IPS-18c (cell line): ENCODE data around the gene NXN.
"Not testable (repeated sequence)": the region's sequence is repeated elsewhere in the genome, so short reads cannot be mapped to it uniquely, and the experiment has no call there.

Experiments
- H3K4me3 ChIP-seq: 2 replicates; pipeline ENCODE4 v1.7.0; 2013; ENCODE audit warnings: low read depth, mild to moderate bottlenecking, low read length, moderate library complexity; ENCODE audit not compliant: insufficient read depth
- H3K9me3 ChIP-seq: one replicate; pipeline ENCODE4 v1.6.1; 2013; ENCODE audit warnings: mild to moderate bottlenecking, low read length, moderate library complexity; ENCODE audit not compliant: control insufficient read depth, insufficient read depth

Gene NXN

GRCh38 chr17:773467-774312 is 205.9 kb downstream of the NXN start:
- H3K4me3 ChIP-seq: no peak overlapping the region
- H3K9me3 ChIP-seq: no peaks in the 10 kb centered on the region

- Histone ChIP-seq H3K9me3 (no peaks in the 10 kb centered on the region), H3K4me3 (no peak overlapping the region)
Measured at GRCh38 chr17:773016-773415, 206.6 kb downstream of the NXN start.

DNA sequence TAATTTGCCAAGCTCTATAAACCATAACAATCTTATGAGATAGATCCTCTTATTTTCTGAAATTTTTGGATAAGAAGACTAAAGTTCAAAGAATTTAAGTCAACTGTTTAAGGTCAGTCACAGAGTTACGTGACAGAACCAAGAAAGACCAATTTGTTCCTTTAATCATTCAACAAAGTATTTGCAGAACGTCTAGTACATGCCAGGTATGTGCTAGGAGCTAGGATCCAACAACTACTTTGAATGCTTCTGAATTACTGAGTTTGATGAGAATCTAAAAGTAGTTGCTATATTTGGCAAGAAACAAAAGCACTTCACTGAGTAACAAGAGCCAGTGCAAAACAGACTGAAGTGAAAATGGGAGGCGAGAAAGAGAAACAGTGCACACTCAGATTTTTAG is 212.5 kb downstream of the NXN start:
- no peaks in the 10 kb centered on the region for H3K9me3 ChIP-seq
- no peak overlapping the region for H3K4me3 ChIP-seq

DNA sequence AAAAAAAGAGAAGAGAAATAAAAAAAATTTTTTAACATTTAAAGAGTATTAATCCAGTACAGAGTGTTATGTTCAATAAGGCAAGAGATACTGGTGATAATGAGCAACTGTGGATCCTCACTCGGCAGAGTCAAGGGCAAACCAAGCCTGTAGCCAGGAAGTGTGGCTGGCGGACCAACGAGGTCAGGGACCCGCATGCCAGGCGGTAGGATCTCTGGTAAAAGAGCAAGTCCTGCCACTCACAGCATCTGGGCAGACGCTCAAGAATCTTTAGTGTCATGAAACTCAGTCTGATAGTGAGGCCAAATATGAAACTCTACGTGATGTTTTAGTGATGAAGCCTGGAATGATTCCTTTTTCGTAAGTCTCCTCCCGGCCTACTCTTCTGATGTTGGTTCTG is 219.2 kb downstream of the NXN start:
- no peak overlapping the region for H3K4me3 ChIP-seq
- H3K9me3 ChIP-seq: no peaks in the 10 kb centered on the region

GRCh38 chr17:759964-760363 is 219.6 kb downstream of the NXN start:
- Histone ChIP-seq H3K4me3 (no peak overlapping the region), H3K9me3 (no peaks in the 10 kb centered on the region)

DNA sequence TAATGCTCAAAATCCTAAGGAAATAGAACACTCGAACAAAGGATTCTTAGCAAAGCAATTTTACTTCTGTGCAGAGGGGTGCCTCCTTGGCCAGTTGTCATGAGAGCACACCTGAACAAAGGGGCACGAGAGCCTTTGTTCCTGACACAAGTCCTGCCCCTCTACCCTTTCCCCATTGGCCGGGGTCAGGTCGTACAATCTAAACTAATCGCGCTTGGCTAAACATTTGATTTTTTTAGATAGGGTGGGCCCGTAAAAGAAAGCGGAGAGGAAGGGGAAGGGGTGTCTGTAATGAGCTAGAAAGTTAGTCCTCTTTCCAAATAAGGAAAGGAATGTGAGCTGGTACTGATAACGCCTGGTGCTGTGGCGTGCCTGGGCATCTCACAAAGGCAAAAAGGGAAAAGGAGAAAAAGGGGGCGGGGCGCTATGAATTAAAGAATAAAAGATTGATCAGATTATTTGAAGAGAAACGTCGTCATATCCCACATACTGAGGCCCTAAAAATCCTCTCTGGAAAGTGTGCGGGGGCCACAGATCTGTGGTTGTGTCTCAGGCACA is 223.5 kb downstream of the NXN start:
- not testable (repeated sequence) for H3K4me3 ChIP-seq, H3K9me3 ChIP-seq

DNA sequence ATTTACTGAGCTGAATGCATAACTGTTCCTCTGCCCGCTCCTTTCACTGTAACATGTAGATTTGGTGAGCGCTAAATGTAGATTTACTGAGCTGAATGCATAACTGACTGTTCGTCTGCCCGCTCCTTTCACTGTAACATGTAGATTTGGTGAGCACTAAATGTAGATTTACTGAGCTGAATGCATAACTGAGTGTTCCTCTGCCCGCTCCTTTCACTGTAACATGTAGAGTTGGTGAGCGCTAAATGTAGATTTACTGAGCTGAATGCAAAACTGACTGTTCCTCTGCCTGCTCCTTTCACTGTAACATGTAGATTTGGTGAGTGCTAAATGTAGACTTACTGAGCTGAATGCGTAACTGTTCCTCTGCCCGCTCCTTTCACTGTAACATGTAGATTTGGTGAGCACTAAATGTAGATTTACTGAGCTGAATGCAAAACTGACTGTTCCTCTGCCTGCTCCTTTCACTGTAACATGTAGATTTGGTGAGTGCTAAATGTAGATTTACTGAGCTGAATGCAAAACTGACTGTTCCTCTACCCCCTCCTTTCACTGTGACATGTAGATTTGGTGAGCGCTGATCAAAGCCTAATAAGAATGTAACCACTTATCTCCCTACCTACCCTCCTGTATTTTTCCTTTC is 224.1 kb downstream of the NXN start:
- H3K4me3 ChIP-seq, H3K9me3 ChIP-seq: not testable (repeated sequence)

GRCh38 chr17:753418-753817 is 226.2 kb downstream of the NXN start:
- Histone ChIP-seq H3K4me3 (no peak overlapping the region), H3K9me3 (no peaks in the 10 kb centered on the region)

- Histone ChIP-seq H3K4me3 (peak overlapping the region; percentile 59), H3K9me3 (no peaks in the 10 kb centered on the region)
Measured at GRCh38 chr17:752620-753219, 226.9 kb downstream of the NXN start.

GRCh38 chr17:752002-752619 is 227.5 kb downstream of the NXN start, which contains the start of gene GEMIN4:
GEMIN4 (minus strand) TSS chr17:752264; CDS start chr17:752142, 122 bp downstream.
- H3K4me3 ChIP-seq: peak within 1 kb of the TSS; percentile 59

GRCh38 chr17:751269-752001 is 228.1 kb downstream of the NXN start:
- peak overlapping the region; percentile 59 for H3K4me3 ChIP-seq
- no peaks in the 10 kb centered on the region for H3K9me3 ChIP-seq

More at GRCh38 chr17:752002-752619, 227.5 kb downstream of the NXN start, which contains the start of gene GEMIN4:
- no peaks in the 10 kb centered on the region for H3K9me3 ChIP-seq

DNA sequence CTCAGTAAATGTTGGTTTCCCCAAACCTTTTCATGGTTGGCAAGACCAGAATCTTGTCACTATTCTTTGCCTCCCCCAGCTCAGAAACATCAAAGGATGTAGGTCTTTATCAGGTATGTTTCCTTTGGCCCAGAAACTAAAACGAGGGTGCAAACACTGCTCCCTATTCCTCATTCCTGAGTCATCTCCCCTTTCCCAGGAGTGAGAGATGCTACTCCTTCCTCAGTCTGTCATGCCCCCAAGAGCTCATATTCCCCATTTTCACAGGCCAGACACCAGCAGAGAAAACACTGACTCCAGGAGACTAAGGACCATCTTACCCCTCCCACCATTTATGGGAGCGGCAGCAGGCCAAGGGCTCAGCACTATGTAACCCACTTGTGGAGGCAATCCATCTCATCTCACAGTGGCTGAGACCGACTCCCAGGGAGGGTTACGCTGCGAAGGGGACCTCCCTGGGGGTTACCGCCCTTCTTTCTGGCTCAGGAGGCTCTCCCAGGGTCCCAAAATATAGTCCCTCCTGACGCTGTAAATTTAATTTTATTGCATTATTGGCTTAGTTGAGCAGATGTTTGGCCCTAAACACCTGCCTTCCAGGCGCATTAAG is 229.0 kb downstream of the NXN start:
- no peaks in the 10 kb centered on the region for H3K9me3 ChIP-seq
- H3K4me3 ChIP-seq: peak overlapping the region; percentile 59

GRCh38 chr17:749359-749758 is 230.2 kb downstream of the NXN start:
- H3K4me3 ChIP-seq, H3K9me3 ChIP-seq: not testable (repeated sequence)
